Activated CD8-positive, alpha-beta memory T cell treated with anti-CD3 and anti-CD28 coated beads, Interleukin-2, amount 50 U/mL, for 1 hour (primary cell): ENCODE results near the gene LCA5L.

Experiments used
- DNase-seq: peaks from one replicate; pipeline ENCODE4 v3.0.0-alpha.2; 2020; ENCODE audit errors: extremely low read depth

LCA5L gene

DNA sequence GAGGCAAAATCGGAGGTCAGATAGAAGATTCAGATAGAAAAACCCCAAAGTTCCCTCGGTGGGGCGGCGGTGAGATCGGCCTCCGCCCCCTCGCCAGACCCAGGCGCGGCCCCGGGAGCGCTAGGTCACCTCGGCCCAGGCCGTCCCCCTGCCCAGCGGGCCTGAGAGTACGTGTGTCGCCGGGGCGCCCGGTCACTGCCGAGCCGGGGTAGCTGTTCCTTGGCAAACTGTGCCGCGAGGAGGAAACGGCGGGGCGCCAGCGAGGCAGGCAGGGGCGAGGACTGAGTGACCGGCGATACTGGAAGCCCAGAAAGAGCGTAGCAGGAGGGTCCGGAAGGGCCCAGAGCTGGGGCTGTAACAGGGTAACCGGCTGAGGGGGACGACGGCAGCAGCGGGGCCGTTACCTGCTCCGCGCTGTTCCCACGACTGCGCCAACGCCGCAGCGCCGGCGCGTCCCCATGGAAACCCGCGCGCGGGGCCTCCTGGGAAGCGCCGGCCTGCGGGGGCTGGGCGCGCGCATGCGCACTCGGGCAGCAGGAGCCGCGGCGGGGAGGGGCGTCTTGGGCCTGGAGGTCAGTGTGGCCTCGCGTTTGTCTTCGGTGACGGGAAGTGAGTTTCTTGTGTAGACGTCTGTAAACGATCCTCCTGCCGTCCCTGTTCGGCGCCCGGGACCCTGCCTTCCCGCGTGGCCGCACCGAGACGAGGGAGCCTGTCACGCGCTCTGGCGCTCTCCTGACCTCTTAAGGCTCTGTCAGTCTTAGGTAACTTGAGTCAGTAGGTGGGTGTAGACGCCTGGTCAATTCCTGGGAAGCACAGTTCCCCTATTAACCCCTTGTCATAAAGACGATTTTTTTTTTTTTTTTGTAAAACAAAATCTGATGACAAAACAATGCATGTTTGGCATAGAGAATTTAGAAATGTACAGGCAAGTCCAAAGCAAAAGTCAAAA is at the start of gene LCA5L:
TSS of gene LCA5L (minus strand) at position 458 of the 949 bp plus-strand sequence. CDS start 17,285 bp downstream, outside the sequence.
- DNase-seq: peak; percentile 45

GRCh38 chr21:39489380-39489924 is 43.9 kb upstream of the LCA5L start:
- no peak for DNase-seq

GRCh38 chr21:39484711-39485276 is 39.2 kb upstream of the LCA5L start:
- no peak for DNase-seq

DNA sequence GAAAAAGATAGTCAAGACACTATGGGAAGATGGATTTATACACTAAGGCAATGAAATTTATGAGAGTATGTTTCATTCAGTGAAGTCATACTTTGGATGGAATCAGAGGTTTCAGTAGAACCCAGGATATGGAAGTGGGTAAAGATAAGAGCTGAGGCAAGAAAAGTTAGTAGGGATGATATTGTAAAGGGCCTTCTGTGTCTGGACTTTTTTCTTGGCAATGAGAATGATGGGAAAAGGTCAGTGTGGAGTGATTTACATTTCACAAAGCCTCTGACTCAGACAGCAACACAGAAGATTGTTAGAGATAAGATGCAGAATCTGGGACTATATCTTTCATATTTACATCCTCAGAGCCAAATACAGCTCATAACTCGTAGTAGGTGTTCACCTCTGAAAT is 38.3 kb upstream of the LCA5L start:
- DNase-seq: no peak

DNA sequence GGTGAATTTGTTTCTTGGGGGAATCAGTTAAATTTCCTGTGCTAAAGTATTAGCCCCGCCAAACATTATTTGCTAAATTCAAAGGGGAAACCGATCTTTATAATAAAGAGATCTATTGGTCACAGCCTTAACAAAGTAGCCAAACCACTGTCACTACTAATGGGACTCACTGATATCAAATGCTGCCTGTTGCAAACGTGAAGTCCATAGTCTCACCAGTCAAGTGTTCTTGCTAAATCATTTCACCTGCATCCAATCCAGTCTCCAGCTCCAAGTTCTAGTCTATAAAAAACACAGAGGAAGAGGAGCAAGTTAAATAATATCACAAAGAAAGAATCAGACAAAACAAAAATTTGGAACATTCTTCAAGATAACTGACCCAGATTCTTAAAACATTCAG is 36.3 kb upstream of the LCA5L start:
- DNase-seq: no peak

DNA sequence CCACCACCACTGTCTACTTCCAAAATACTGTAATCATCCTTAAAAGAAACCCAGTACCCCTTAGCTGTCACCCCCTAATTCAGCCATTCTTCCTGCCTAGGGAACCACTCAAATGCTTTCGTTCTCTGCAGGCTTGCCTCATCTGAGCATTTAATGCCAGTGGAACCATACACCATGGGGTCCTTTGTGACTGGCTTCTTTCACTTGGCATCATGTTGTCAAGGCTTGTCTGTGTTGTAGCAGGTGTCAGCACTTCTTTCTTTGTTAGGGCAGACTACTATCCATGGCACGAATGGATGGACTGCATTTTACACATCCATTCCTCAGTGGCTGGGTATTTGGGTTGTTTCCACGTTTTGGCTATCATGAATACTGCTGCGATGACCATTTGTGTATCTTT is 34.7 kb upstream of the LCA5L start:
- no peak for DNase-seq

DNA sequence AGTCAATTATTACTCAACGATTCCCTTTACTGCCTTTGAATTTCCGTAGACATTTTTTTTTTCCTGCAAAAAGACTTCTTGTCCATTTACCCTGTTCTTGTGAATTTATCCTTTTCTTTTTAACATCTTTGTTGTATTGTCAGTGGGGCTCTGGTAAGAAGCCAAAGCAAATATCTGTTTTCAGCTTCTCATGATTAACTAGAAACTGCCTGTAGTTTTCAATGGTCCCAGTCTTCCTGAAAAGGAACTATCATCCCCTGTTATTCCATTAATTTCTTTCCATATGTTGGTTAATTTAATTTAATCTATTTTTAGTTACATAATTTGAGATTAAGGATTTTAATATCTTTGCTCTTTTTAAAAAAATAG is 34.2 kb upstream of the LCA5L start:
- DNase-seq: no peak

- no peak for DNase-seq
These were observed 33.7 kb upstream of the LCA5L start for GRCh38 chr21:39479164-39479813.

DNA sequence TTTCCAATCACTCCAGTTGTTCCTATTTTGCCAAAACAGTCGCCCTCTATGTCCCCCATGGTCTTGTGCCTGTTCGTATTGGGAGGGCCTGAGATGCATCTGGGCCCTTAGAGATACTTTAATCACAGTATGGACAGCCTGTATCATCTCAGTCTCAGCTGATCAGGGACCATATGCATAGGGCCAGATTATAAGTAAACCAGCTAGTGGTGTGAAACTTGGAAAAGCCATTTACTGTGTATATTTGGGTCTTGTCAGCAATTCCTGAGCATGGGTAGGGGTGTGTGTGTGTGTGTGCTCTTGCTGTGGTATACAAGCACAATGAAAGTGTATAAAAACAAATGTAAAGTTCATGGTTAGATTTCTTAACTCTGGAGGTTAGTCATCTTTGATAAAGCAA is 29.0 kb upstream of the LCA5L start:
- no peak for DNase-seq

DNA sequence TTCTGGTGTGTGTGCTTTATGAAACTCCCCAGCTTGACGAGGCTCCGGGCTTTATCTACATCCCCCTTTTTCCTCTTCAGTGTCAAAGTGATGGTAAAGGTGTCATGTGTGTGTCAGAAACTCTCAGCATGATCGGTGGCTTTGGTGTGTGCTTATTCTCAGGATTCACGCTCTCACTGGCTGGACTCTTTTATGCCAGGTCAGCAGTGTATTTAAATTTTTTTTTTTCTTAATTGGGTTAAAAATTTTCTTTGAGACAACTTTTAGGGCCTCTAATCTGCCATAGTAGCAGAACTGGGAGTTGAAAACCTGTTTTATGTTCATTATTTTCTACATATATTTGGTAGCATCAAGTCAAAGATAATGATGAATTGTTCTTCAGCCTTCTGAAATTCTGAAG is 27.2 kb upstream of the LCA5L start:
- no peak for DNase-seq

DNA sequence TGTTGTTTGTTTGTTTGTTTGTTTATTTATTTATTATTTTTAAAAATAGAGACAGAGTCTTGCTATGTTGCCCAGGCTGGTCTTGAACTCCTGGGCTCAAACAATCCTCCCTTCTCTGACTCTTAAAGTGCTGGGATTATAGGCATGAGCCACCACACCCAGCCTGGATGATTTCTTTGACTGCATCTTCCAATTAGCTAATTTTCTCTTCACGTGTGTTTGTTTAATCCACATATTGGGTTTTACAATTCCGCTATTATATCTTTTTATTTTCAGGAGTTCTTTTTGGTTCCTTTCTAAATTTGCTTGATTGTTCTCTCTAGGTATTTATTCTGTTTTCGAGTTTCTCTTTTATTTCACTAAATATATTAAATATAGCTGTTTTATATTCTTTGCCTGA is 26.0 kb upstream of the LCA5L start:
- DNase-seq: no peak

- no peak for DNase-seq
These were observed 23.0 kb upstream of the LCA5L start for GRCh38 chr21:39468559-39468958.

GRCh38 chr21:39467746-39468145 is 22.2 kb upstream of the LCA5L start:
- no peak for DNase-seq

DNA sequence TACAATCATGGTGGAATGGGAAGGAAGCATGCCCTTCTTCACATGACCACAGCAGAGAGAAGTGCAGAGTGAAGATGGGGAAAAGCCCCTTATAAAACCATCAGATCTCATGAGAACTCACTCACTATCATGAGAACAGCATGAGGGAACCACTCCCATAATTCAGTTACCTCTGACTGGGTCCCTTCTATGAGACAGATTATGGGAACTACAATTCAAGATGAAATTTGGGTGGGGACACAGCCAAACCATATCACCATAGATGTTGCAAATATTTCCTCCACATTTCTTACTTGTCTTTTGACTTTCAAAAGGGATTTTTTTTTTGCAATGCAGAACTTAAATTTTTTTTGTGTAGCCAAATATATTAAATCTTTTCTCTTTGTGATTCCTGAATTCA is 21.0 kb upstream of the LCA5L start:
- no peak for DNase-seq

- DNase-seq: no peak
These were observed 17.7 kb upstream of the LCA5L start for GRCh38 chr21:39463308-39463707.

DNA sequence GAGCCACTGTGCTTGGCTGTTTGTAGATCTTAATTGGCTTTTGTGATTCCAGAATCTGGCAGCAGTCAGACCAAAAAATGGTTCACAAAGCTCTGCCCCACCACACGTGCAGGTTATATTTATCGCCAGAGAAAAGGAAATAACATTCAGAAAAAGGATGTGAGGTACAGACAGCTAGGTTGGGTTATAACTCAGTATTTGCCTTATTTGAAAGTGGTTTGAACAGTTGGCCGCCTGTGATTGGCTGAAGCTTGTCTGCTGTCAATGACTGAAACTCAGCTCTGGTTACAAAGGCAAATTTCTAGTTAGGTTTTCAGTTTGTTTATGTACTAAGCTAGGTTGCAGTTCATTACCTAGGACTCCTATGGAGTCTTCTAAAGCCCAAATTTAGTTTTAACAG is 15.8 kb upstream of the LCA5L start:
- DNase-seq: no peak

DNA sequence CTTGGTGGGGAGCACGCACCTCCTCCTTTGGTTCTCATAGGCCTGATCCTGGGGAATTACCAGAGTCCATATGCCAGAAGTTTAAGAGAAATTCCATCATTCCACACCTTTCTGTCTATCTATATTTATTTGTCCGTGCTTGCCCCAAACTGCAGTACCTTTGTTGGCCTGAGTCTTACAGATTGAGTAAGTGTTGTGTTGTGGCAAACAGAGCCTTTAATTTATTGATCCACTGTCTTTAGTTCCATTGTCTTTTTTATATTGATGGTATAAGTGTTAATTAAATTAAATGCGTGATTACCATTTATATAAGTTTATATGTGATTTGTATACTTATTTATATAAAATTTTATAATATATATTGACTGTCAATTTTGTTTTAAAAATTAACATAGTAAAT is 11.1 kb upstream of the LCA5L start:
- DNase-seq: no peak

DNA sequence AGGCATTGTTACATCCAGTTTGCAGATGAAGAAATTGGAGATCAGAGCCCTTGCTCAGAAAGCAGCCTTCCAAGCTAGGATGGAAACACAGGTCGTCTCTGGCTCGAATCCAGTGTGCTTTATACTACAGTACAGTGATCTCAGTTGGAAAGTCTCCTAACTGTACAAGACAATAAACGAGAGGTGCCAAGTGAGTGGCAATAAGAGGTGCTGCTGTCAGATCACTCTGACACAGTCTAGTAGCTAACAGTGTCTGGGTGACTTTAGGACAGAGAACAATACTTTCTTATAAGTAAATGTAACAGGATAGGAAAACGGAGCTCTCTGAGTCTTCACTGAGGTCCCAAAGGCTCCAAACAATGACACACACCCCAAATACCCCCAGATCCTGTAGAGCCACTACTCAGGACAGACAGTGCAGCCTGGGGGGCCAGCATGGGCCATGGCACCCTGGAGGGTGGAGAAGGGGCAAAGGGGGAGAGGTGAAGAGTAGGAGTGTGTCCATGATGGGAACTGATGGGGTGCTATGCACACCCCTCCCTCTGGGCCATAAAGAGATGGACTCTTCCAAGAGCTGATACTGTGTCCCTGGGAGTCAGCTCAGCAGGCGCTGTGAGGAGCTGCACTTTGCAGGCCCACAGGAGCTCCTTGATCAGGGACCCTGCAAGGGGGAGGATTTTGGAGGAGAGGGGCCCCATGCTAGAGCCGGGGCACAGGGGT is 9.5 kb upstream of the LCA5L start:
- no peak for DNase-seq

- no peak for DNase-seq
These were observed 8.1 kb upstream of the LCA5L start for GRCh38 chr21:39453571-39454179.

DNA sequence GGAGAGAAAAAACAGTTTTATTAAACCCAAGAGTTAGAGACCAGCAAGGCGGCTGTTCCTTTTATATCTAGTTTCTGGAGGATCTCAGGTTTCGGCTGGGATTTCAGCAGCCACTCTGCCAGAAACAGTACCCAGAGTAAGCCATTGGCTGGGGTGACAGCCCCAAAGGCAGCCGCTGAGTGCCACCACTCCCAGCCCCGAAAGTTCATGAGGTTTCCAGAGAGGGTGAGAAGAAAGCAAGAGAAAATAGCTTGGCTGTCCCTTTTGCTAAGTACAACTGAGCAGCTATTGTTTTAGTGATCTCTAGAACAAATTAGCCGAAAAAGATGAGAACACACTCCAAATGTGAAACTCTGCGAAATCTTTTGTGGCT is 7.4 kb upstream of the LCA5L start:
- DNase-seq: no peak

DNA sequence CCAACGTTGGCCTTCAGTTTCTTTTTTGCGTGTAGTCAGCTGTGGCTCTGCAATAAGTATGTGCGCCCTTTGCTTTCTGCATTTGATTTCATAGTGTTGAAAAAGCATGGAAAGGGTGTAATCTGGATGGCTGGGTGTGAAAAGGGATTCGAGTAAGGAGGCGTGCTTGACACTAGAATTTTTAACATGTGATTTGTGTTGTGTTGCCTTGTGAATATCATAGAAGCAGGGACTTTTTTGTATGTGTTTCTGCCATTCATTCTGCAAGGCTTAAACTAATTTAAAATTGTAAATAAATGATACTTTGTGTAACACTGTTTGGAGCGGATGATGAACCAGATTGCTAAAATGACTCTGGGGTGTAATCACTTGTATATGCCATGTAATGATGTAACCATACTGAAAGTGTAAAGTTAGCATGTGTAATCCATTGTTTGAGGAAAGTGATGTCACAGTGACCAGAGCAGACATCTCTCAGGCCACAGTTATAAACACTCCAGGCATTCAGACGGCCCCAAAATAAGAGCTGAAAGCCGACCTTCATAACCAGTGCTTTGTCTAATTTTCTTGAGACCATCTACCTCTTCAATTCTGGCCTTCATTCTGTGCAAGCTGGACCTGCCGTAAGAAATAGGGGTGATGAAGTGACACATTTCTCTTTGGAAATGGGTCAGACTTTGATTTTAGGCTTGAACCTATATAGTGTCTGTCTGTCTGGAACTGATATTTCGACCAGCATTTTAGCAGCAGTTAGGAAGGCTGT is 6.8 kb upstream of the LCA5L start:
- no peak for DNase-seq
